Uterus (tissue), 4 donors: ENCODE measurements around the gene CH25H. TPM values are rescaled to one million over a fixed set of nuclear protein-coding genes. Genes with fewer than 3 reads are reported as not detected.
A peak's percentile ranks its signal among the peaks of the same experiment; 100 is the strongest.

Experiments
- DNase-seq, 2 donors: peaks; one replicate each; pipeline ENCODE4 v3.0.0-alpha.2; 2019 to 2020
- H3K27ac ChIP-seq, 2 donors: fragments of 200-600 bp; sonication (generic); 1 replicate in 1 of 2; 2 replicates in 1 of 2; pipeline ENCODE4 v1.5.1; 2016 to 2018
- H3K27me3 ChIP-seq, 2 donors: fragments of 200-600 bp; sonication (generic); one replicate each; pipeline ENCODE4 v1.5.1; 2018 to 2019; ENCODE audit warnings: control low read depth in 1 of 2
- H3K36me3 ChIP-seq, 2 donors: fragments of 200-600 bp; sonication (generic); one replicate each; pipeline ENCODE4 v1.5.1; 2019; ENCODE audit warnings: control low read depth in 1 of 2
- H3K4me1 ChIP-seq, 2 donors: fragments of 200-600 bp; sonication (generic); one replicate each; pipeline ENCODE4 v1.5.1; 2018 to 2019; ENCODE audit warnings: control low read depth in 1 of 2
- H3K4me3 ChIP-seq, 2 donors: fragments of 200-600 bp; sonication (generic); 1 replicate in 1 of 2; 2 replicates in 1 of 2; pipeline ENCODE4 v1.5.1; 2018 to 2019; ENCODE audit warnings: mild to moderate bottlenecking in 1 of 2
- H3K9me3 ChIP-seq, 2 donors: fragments of 200-600 bp; sonication (generic); one replicate each; pipeline ENCODE4 v1.5.1; 2019; ENCODE audit warnings: control low read depth in 1 of 2
- CTCF ChIP-seq, 4 experiments: fragments of 200-600 bp in 2 of 4; fragments of 450-650 bp in 2 of 4; sonication (generic) in 2 of 4; IDR thresholded peaks; one replicate each; pipeline ENCODE4 v1.5.1; 2016 to 2019; ENCODE audit warnings: antibody characterized with exemption in 4 of 4, mild to moderate bottlenecking in 2 of 4, moderate library complexity in 1 of 4
- POLR2A ChIP-seq, 2 donors: fragments of 450-650 bp; IDR thresholded peaks; one replicate each; pipeline ENCODE4 v1.6.1; 2016; ENCODE audit warnings: antibody characterized with exemption in 2 of 2, mild to moderate bottlenecking in 1 of 2, moderate library complexity in 1 of 2
- intact Hi-C: fragments of 100-400 bp; cut with DNase I; formaldehyde crosslinking; loops from one replicate; pipeline ENCODE4 v1.15.1; 2023; ENCODE audit warnings: low total_unique reads
- total RNA-seq, 4 donors: library from RNA; depleted of rRNA in 3 of 4; stranded (reverse); fragments of >200 nt in 3 of 4; gene quantifications; one replicate each; pipeline versions ENCODE4 v1.1.0 to v1.2.4, GENCODE V29; 2014 to 2023
- donor health status: DM: yes; HTN: yes; CAD: no.

Gene CH25H
- total RNA-seq, 4 donors from 2014 or later: 0.24 to 0.48 TPM; not detected in 2

GRCh38 chr10:89228962-89229361, 21.8 kb upstream of the CH25H start:
- H3K4me3 ChIP-seq: no peak overlapping the region
- TF ChIP-seq POLR2A (IDR thresholded peaks at IDR 0.05) (no peak), CTCF (IDR thresholded peaks at IDR 0.05) (no peak)
- no peak overlapping the region for H3K27ac ChIP-seq
- H3K27me3 ChIP-seq: no peaks in the 10 kb centered on the region
- H3K36me3 ChIP-seq: no peaks in the 10 kb centered on the region
- no peaks in the 10 kb centered on the region for H3K4me1 ChIP-seq
- intact Hi-C loops: no loop called here
- no peak for DNase-seq
- H3K9me3 ChIP-seq: no peaks in the 10 kb centered on the region

GRCh38 chr10:89228146-89228545, 21.0 kb upstream of the CH25H start:
- intact Hi-C loops: no loop called here
- Histone ChIP-seq H3K4me3 (no peak overlapping the region), H3K27me3 (no peaks in the 10 kb centered on the region), H3K4me1 (no peaks in the 10 kb centered on the region), H3K36me3 (no peaks in the 10 kb centered on the region), H3K27ac (no peak overlapping the region), H3K9me3 (no peaks in the 10 kb centered on the region)
- DNase-seq: no peak
- TF ChIP-seq CTCF (IDR thresholded peaks at IDR 0.05) (no peak), POLR2A (IDR thresholded peaks at IDR 0.05) (no peak)

GRCh38 chr10:89226891-89227290, 19.8 kb upstream of the CH25H start:
- Histone ChIP-seq H3K4me1 (no peaks in the 10 kb centered on the region), H3K4me3 (no peak overlapping the region), H3K36me3 (no peaks in the 10 kb centered on the region), H3K27ac (no peak overlapping the region), H3K9me3 (no peaks in the 10 kb centered on the region), H3K27me3 (no peaks in the 10 kb centered on the region)
- no peak for DNase-seq
- TF ChIP-seq CTCF (IDR thresholded peaks at IDR 0.05): no peak
- no peak for TF ChIP-seq POLR2A (IDR thresholded peaks at IDR 0.05)
- intact Hi-C loops: no loop called here

- intact Hi-C loops: no loop called here
- Histone ChIP-seq H3K27me3 (no peaks in the 10 kb centered on the region), H3K9me3 (no peaks in the 10 kb centered on the region), H3K4me1 (no peaks in the 10 kb centered on the region), H3K36me3 (no peaks in the 10 kb centered on the region), H3K27ac (peak overlapping the region; percentile 62 to 86), H3K4me3 (peak overlapping the region in 1 of 2 donors; percentile 10)
- TF ChIP-seq CTCF (IDR thresholded peaks at IDR 0.05): peak; percentile 18 to 45 (median 32)
- TF ChIP-seq POLR2A (IDR thresholded peaks at IDR 0.05): no peak
- DNase-seq: peak in 1 of 2 donors; percentile 30
Observed at GRCh38 chr10:89224739-89225443, 17.8 kb upstream of the CH25H start.

GRCh38 chr10:89221919-89222318, 14.8 kb upstream of the CH25H start:
- TF ChIP-seq CTCF (IDR thresholded peaks at IDR 0.05) (no peak), POLR2A (IDR thresholded peaks at IDR 0.05) (no peak)

More at GRCh38 chr10:89221919-89222318, 14.8 kb upstream of the CH25H start:
- no peaks in the 10 kb centered on the region for H3K9me3 ChIP-seq
- no peak for DNase-seq
- H3K27me3 ChIP-seq: no peaks in the 10 kb centered on the region
- intact Hi-C loops: no loop called here
- no peaks in the 10 kb centered on the region for H3K36me3 ChIP-seq
- peak overlapping the region in 1 of 2 donors; percentile 17 for H3K27ac ChIP-seq
- H3K4me3 ChIP-seq: no peak overlapping the region
- no peaks in the 10 kb centered on the region for H3K4me1 ChIP-seq
